RPMI8226 (cell line): ENCODE data around the gene CYB5R3.
"Not testable (repeated sequence)": the region's sequence is repeated elsewhere in the genome, so short reads cannot be mapped to it uniquely, and the experiment has no call there.

Source experiments
- DNase-seq: peaks from one replicate; pipeline ENCODE4 v3.0.0-alpha.2; 2015

The CYB5R3 gene

GRCh38 chr22:42596336-42596735 lies 52.9 kb downstream of the CYB5R3 start:
- no peak for DNase-seq

- no peak for DNase-seq
Measured at GRCh38 chr22:42595434-42595833, 53.8 kb downstream of the CYB5R3 start.

- no peak for DNase-seq
Measured at GRCh38 chr22:42591987-42592386, 57.2 kb downstream of the CYB5R3 start.

DNA sequence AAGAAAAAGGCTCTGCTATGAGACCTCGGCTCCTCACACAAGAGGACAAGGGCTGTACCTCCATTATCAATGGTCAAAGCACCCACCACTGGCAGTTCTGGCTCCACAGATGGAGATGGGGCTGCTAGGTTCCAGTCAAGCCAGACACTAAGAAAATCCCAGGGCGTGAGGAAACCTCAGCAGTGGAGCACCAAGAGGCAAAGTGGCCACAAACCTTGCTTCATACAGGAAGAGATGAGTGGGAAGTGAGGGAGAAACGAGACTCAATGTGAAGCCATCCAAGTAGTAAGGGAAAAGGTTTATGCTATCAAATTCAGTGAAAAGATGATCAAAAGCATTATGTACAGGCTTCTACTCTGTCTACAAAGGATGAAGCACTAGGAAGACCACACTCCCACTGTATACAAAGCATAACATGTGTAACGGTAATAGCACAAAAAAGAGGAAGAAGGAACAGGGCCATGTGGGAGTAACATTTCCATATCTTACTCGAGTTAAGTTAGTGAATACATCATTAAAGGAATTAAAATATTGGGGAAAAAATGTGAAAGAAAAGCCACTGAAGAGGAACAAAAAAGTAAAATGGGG lies 61.5 kb downstream of the CYB5R3 start:
- no peak for DNase-seq

GRCh38 chr22:42586381-42586780 lies 62.8 kb downstream of the CYB5R3 start:
- DNase-seq, result no peak

- no peak for DNase-seq
Measured at GRCh38 chr22:42585096-42585495, 64.1 kb downstream of the CYB5R3 start.

DNA sequence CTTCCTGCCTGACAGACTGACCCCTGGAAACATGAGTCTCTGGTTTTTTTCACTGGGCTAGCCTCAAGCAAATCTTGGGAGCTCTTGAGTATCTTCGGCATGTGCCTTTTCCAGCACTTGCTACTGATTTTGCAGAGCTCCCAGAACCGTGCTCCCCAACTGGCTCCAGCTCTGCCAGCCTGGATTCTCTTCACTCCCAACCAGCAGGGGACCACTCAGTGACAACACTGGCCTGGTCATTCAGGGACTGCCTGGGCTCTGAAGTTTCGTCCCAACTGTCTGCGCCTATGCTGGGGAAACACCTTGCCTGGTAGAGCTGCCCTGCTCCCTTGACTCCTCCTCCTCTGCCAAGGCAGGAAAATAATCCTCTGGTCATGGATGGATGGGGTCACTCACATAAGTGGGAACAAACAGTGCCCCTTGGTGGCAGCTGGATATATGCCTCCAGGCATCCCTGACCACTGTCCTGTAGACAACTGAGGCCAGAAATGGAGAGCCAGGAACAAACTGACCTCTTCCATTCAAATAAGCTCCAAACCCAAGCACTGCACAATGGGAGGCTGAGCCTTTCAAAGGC lies 64.7 kb downstream of the CYB5R3 start:
- no peak for DNase-seq

DNA sequence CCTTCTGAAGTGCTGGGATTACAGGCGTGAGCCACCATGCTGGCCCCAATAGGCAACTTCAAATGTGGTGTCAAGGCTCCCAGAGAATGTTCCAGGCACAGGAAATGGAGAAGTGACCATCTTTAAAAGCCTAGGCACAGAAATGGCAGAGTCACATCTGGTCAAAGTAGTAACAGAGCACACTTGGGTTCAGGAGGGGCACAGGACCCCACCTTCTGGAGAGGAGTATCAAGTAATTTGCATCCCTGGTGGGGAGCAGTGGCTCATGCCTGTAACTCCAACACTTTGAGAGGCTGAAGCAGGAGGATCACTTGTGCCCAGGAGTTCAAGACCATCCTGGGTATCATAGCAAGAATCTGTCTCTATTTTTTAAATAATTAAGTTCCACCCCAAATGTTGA lies 66.2 kb downstream of the CYB5R3 start:
- no peak for DNase-seq

GRCh38 chr22:42581762-42582716 lies 67.2 kb downstream of the CYB5R3 start:
- DNase-seq, result peak; percentile 83

GRCh38 chr22:42581194-42581761 lies 67.9 kb downstream of the CYB5R3 start:
- DNase-seq, result not testable (repeated sequence)

DNA sequence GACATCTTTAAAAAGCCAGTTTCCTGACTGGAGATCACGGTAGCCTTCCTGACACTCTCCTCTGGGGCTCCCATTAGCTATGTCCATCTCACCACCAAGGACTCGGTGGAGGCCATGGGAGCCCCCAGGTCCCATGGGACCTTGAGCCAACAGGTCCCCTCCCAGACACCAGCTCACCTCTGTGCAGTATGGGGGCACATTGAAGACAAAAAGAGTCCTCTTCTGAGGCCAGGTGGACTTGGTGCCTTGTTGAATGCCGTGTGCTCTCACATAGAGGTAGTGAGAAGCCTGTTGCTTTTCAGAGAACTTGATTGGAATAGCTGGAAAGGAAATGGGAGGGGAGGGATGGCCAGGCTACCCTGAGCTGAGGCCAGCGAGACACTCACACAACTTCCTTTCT lies 69.2 kb downstream of the CYB5R3 start:
- DNase-seq, result not testable (repeated sequence)

- no peak for DNase-seq
Measured at GRCh38 chr22:42577623-42578240, 71.5 kb downstream of the CYB5R3 start.

- not testable (repeated sequence) for DNase-seq
Measured at GRCh38 chr22:42577141-42577540, 72.1 kb downstream of the CYB5R3 start.

GRCh38 chr22:42575996-42576574 lies 73.1 kb downstream of the CYB5R3 start:
- not testable (repeated sequence) for DNase-seq

- not testable (repeated sequence) for DNase-seq
Measured at GRCh38 chr22:42574468-42574867, 74.7 kb downstream of the CYB5R3 start.

DNA sequence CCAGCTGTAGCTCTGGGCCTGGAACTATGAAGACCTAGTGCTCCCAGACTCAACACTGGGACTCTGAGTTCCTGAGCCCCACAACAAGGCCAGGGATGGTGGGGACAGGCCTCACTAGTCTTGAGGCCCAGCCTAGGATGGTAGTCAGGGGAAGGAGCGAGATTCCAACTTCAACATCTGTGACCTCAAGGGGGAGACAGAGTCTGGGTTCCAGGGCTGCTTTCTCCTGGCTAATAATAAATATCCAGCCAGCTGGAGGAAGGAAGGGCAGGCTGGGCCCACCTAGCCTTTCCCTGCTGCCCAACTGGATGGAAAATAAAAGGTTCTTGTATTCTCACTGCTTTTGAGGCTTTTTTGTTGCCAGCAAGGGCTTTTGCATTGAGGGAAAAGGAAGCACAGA lies 75.1 kb downstream of the CYB5R3 start:
- not testable (repeated sequence) for DNase-seq

DNA sequence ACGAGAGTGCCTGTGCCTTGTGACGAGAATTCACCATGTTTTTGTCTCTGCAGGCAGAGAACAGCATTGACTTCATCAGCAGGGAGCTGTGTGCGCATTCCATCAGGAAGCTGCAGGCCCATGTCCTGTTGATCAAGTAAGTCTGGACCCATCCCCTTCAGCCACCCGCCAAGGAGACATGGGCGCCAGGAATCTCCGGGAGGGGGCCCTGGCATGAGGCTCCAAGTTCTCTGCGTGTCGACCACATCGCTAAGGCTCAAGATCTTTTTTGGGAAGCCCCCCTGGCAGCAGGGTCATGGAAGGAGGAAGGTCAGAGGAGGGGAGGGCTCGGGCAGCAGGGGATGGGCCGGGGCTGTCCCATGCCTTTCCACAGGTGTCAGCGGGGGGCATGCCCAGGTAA lies 78.1 kb downstream of the CYB5R3 start:
- DNase-seq, result not testable (repeated sequence)

DNA sequence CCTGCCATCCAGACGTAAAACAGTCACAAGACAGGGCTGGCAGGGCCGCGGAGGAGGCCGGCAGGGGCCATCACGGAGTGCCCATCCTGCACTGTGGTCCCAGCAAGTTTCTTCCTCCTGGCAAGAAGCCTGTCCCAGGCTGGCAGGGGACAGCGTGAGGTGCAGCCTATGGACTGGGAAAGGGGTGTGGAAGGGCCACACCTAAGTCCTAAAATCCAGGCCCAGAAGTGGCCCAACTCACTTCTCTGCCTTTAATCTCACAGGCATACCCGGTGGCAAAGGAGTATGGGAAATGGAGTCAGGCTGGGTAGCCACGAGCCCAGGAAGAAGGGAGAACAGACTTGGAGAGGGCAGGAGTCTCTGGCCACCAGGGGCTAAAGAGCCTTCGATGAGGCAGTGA lies 78.6 kb downstream of the CYB5R3 start:
- DNase-seq, result not testable (repeated sequence)

DNA sequence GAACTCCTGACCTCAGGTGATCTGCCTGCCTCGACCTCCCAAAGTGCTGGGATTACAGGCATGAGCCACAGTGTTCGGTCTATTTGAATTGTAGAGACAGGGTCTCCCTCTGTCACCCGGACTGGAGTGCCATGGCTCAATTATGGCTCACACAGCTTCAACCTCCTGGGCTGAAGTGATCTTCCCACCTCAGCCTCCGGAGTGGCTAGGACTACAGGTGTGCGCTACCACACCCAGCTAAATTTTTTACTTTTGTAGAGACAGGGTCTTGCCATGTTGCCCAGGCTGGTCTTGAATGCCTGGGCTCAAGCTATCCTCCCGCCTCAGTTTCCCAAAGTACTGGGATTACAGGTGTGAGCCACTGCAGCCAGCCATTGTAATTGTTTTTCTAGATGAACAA lies 81.2 kb downstream of the CYB5R3 start:
- not testable (repeated sequence) for DNase-seq
